VCaP (cell line): Measurements from ENCODE around the gene TSG101.

Experiments
- H3K27ac ChIP-seq: fragments of 450-650 bp; 2 replicates; pipeline ENCODE4 v1.5.1; 2017
- CTCF ChIP-seq: fragments of 450-650 bp; conservative IDR thresholded peaks from 2 replicates; pipeline ENCODE4 v1.5.1; 2017; ENCODE audit warnings: mild to moderate bottlenecking, moderate library complexity

The TSG101 gene

GRCh38 chr11:18526521-18527296 lies at the start of gene TSG101:
TSS of gene TSG101 (minus strand) at chr11:18526942. CDS start at chr11:18526816, 126 bp downstream.
- no peak for TF ChIP-seq CTCF
- peak within 1 kb of the TSS; percentile 94 for H3K27ac ChIP-seq

- TF ChIP-seq CTCF: no peak
- peak overlapping the region; percentile 57 for H3K27ac ChIP-seq
Observed at GRCh38 chr11:18575361-18575760, 48.6 kb upstream of the TSG101 start.

- TF ChIP-seq CTCF: no peak
- H3K27ac ChIP-seq: no peak overlapping the region
Observed at GRCh38 chr11:18567081-18567480, 40.3 kb upstream of the TSG101 start.

GRCh38 chr11:18566406-18566805 lies 39.7 kb upstream of the TSG101 start:
- no peak overlapping the region for H3K27ac ChIP-seq
- TF ChIP-seq CTCF: no peak

- H3K27ac ChIP-seq: no peak overlapping the region
- no peak for TF ChIP-seq CTCF
Observed at GRCh38 chr11:18564149-18564548, 37.4 kb upstream of the TSG101 start.

- TF ChIP-seq CTCF: no peak
Observed at GRCh38 chr11:18563090-18563730, 36.5 kb upstream of the TSG101 start.

GRCh38 chr11:18548001-18548400 lies 21.3 kb upstream of the TSG101 start:
- no peak for TF ChIP-seq CTCF
- H3K27ac ChIP-seq: no peak overlapping the region

More at GRCh38 chr11:18563090-18563730, 36.5 kb upstream of the TSG101 start:
- H3K27ac ChIP-seq: no peak overlapping the region
